IPS-15b (cell line): ENCODE results near the gene ABCB9.

Experiments
- H3K27me3 ChIP-seq: one replicate; pipeline ENCODE4 v1.6.1; 2013; ENCODE audit warnings: low read length; ENCODE audit not compliant: control insufficient read depth, insufficient read depth
- H3K36me3 ChIP-seq: one replicate; pipeline ENCODE4 v1.6.1; 2013; ENCODE audit warnings: low read length; ENCODE audit not compliant: control insufficient read depth, insufficient read depth
- H3K4me1 ChIP-seq: one replicate; pipeline ENCODE4 v1.6.1; 2013; ENCODE audit warnings: mild to moderate bottlenecking, low read length; ENCODE audit not compliant: control insufficient read depth, insufficient read depth
- H3K4me3 ChIP-seq: one replicate; pipeline ENCODE4 v1.5.1; 2013; ENCODE audit warnings: low read depth, low read length
- H3K9ac ChIP-seq: one replicate; pipeline ENCODE4 v1.6.1; 2013; ENCODE audit warnings: low read depth, mild to moderate bottlenecking, low read length
- H3K9me3 ChIP-seq: one replicate; pipeline ENCODE4 v1.6.1; 2013; ENCODE audit warnings: mild to moderate bottlenecking, low read length; ENCODE audit not compliant: control insufficient read depth, insufficient read depth

Gene ABCB9

DNA sequence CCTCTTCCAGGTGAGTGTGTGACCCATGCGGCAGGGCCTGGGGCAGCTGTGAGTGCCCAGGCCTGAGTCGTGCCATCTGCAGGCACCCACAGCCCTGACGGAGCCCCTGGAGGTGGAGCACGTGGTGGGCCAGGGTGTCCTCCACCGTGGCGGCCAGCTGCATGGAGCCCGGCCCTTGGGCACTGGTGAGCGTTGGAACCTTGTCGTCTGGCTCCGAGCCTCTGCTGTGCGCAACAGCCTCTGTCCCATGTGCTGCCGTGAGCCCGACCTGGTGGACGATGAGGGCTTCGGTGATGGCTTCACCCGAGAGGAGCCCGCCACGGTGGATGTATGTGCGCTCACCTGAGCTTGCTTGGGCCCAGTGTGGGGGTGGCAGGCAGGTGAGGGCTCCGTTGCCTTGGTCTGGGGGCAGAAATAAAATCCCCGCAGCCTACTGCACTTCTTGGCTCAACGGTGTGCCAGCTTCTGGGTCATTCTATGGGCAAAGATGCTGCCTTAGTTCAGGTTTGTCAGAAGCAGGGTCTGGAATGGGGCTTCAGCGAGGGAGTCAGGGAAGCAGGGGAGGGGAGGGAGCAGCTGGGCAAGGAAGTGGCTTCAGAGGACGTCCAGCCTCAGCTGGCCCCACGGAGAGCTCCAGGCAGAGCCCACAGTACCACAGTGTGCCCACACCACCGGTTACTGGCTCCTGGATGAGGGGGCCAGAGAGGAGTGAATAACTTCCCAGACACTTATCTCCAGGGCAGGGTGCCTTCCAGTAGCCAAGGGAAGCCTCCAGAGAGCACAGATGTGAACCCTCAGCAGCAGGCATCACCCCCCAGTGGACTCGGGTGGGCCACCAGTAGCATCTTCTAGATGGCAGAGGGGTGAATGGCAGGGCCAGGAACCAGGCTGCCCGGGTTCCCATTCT is 13.0 kb upstream of the ABCB9 start:
- H3K27me3 ChIP-seq = no peaks in the 10 kb centered on the region
- H3K4me3 ChIP-seq = peak overlapping the region; percentile 83
- H3K4me1 ChIP-seq = peaks cover 3% of the 10 kb centered on the region
- peaks cover 20% of the 10 kb centered on the region for H3K36me3 ChIP-seq
- no peak overlapping the region for H3K9ac ChIP-seq
- no peaks in the 10 kb centered on the region for H3K9me3 ChIP-seq

DNA sequence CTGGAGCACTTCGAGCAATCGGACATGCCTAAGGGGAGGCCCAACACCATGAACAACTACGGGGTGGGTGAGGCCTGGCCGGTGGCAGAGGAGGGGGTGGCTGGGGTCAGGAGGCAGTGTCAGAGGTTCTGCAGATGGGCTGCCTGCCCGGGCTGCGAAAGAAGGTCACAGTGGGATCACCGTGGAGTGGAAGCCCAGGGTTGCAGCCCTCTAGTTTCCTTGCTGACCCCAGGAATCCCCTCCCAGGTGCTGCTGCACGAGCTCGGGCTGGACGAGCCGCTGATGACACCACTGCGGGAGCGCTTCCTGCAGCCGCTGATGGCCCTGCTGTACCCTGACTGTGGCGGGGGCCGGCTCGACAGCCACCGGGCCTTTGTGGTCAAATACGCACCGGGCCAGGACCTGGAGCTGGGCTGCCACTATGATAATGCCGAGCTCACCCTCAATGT is 12.3 kb upstream of the ABCB9 start:
- H3K4me1 ChIP-seq = peaks cover 3% of the 10 kb centered on the region
- H3K9me3 ChIP-seq = no peaks in the 10 kb centered on the region
- H3K9ac ChIP-seq = no peak overlapping the region
- H3K36me3 ChIP-seq = peaks cover 20% of the 10 kb centered on the region
- H3K4me3 ChIP-seq = no peak overlapping the region
- no peaks in the 10 kb centered on the region for H3K27me3 ChIP-seq

DNA sequence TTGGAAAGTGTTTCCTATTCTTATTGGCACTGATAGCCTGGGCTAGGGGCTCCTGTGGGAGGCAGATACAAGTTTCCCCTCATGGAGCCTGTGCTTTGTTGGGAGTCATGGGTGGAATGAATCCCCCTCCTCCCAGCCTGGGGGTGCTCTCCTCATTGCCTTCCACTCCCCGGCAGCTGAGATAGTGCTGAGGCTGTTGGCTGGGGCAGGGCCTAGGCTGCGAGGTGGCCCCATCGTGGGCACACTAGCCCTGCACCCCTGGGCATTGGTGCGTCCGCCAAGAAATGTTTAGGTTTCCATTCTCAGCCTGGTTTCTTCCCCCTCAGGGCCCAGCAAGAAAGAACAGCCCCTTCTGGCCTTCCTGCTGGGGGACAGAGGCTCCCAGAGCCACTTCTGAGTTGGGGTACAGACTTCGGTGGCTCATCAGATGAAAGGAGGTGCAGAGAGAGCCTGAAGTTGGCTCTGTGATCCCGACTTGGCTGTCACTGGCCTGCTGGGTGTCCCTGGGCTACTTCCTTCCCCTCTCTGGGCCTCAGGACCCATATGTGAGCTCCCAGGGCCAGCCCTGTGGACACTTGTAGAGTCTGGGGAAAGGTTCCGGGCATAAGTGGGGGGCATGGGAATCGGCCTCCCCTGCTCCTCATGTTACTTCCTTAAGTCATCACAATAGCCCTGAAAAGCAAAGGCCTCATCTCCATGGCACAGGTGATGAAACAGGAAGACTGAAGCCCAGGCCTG is 11.6 kb upstream of the ABCB9 start:
- Histone ChIP-seq H3K27me3 (no peaks in the 10 kb centered on the region), H3K36me3 (peaks cover 14% of the 10 kb centered on the region), H3K9ac (no peak overlapping the region), H3K4me1 (peaks cover 3% of the 10 kb centered on the region), H3K4me3 (no peak overlapping the region), H3K9me3 (no peaks in the 10 kb centered on the region)

DNA sequence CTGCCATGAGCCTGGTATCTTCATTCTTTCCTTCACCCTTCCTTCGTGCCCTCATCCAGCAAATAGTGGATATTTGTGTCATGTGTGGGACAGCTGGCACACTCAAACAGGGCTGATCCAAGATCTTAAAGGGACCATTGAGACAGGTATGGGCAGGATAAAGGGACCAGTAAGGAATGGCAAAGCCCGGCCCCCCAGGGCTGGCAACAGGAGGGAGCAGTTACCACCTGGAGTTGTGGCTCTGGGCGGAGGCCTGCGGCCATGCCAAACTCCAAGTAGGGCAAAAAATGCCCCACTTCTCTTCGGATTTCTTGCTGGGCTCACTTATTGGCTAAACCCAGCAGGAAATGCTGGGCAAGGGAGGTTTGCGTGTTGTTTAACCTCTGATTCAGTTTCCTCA is 10.9 kb upstream of the ABCB9 start:
- no peak overlapping the region for H3K9ac ChIP-seq
- no peaks in the 10 kb centered on the region for H3K9me3 ChIP-seq
- no peak overlapping the region for H3K4me3 ChIP-seq
- H3K27me3 ChIP-seq = no peaks in the 10 kb centered on the region
- peaks cover 11% of the 10 kb centered on the region for H3K36me3 ChIP-seq
- peaks cover 3% of the 10 kb centered on the region for H3K4me1 ChIP-seq

- Histone ChIP-seq H3K36me3 (peaks cover 7% of the 10 kb centered on the region), H3K9ac (peak overlapping the region; percentile 5), H3K27me3 (no peaks in the 10 kb centered on the region), H3K4me1 (peaks cover 3% of the 10 kb centered on the region), H3K9me3 (no peaks in the 10 kb centered on the region), H3K4me3 (no peak overlapping the region)
Observed at GRCh38 chr12:122976648-122976975, 10.3 kb upstream of the ABCB9 start.

GRCh38 chr12:122975790-122976647 is 9.8 kb upstream of the ABCB9 start:
- no peaks in the 10 kb centered on the region for H3K27me3 ChIP-seq
- peak overlapping the region; percentile 100 for H3K9ac ChIP-seq
- peaks cover 3% of the 10 kb centered on the region for H3K4me1 ChIP-seq
- H3K9me3 ChIP-seq = no peaks in the 10 kb centered on the region
- peaks cover 6% of the 10 kb centered on the region for H3K36me3 ChIP-seq
- H3K4me3 ChIP-seq = peak overlapping the region; percentile 99

DNA sequence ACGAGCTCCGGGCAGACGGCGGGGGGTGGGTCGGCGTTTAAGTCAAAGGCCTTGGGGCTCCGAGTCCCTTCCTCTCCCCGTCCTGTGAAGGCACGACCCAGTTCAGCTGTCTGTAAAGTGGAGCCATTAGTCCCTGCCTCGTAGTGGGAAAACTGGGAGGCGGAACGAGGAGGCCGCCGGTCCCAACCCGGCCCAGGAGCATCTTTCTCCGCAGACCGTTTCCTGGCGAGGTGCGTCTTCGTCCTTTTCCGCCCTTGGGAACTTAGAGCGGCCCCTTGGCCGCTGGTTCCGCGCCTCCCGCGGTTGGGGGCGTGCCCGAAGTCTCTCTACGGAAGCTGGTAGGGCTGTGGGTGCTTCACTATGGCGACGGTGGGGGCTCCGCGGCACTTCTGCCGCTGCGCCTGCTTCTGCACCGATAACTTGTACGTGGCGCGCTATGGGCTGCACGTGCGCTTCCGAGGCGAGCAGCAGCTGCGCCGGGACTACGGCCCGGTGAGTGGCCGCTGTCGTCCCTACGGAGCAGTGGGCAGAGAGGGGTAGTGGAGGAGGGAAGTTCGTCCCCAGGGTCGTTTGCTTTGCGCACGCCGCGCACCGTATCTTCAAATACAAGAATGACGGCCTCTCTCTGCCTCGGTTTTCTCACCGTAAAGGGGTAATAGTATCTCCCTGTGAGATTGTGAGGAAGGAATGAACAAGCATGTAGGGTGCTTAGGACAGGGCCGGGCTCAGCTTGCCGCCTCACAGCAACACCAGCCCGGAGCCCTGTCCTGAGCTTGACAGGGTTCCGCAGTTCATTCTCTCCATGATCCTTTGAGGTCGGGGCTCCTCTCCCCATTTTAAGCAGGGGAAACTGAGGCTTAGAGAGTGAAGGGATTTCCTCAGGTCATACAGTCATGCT is 8.9 kb upstream of the ABCB9 start, which contains the start of gene OGFOD2:
Gene OGFOD2, plus strand, starts transcription at position 353 of the 898 bp plus-strand sequence. Its CDS starts 8 bp downstream, at position 361.
- Histone ChIP-seq H3K27me3 (no peaks in the 10 kb centered on the region), H3K4me3 (peak within 1 kb of the TSS; percentile 99), H3K4me1 (peaks cover 3% of the 10 kb centered on the region), H3K36me3 (peaks cover 6% of the 10 kb centered on the region), H3K9ac (peak within 1 kb of the TSS; percentile 100), H3K9me3 (no peaks in the 10 kb centered on the region)

DNA sequence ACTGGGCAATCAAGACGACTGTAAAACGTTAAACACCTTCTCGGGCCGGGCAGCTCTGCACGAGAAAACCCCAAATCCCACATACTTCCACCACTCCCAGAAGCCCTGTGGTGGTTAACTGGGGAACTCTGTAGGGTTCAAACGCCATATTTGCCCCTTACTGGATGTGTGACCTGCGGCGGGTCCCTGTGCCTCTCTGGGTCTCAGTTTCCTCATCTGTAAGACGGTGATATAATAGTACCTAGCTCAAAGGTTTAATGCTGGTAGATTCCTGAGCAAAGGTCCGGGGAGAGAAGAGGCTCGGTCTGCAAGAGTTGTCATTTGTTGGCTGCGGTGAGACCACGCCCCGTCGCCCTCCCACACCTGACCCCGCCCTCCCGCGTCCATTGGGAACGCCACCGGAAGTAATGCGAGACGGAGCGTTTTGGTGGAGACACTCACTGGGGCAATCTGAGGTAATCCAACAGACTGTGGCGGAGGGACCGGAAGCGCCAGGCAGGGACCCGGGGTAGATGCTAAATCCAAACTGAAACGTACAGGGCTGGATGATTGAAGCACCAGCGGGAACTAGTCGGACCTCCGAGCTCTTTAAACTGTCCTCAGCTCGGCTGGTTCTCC is 8.1 kb upstream of the ABCB9 start:
- Histone ChIP-seq H3K4me3 (peak overlapping the region; percentile 99), H3K36me3 (peaks cover 6% of the 10 kb centered on the region)

GRCh38 chr12:122969676-122970075 is 3.4 kb upstream of the ABCB9 start:
- Histone ChIP-seq H3K27me3 (no peaks in the 10 kb centered on the region), H3K9me3 (no peaks in the 10 kb centered on the region), H3K9ac (no peak overlapping the region), H3K4me1 (no peaks in the 10 kb centered on the region), H3K4me3 (no peak overlapping the region), H3K36me3 (no peaks in the 10 kb centered on the region)

More for the DNA sequence above, 8.1 kb upstream of the ABCB9 start:
- H3K9me3 ChIP-seq = no peaks in the 10 kb centered on the region
- peak overlapping the region; percentile 100 for H3K9ac ChIP-seq
- no peaks in the 10 kb centered on the region for H3K27me3 ChIP-seq
- H3K4me1 ChIP-seq = peaks cover 3% of the 10 kb centered on the region

- no peak overlapping the region for H3K4me3 ChIP-seq
Observed at GRCh38 chr12:122968104-122968503, 1.8 kb upstream of the ABCB9 start.

More at GRCh38 chr12:122968104-122968503, 1.8 kb upstream of the ABCB9 start:
- H3K4me1 ChIP-seq = no peaks in the 10 kb centered on the region
- H3K27me3 ChIP-seq = no peaks in the 10 kb centered on the region
- H3K36me3 ChIP-seq = no peaks in the 10 kb centered on the region
- H3K9me3 ChIP-seq = no peaks in the 10 kb centered on the region
- H3K9ac ChIP-seq = no peak overlapping the region
